Glomerular visceral epithelial cell (primary cell): ENCODE data around the gene EIF2S2.
"Not testable (repeated sequence)": the region's sequence is repeated elsewhere in the genome, so short reads cannot be mapped to it uniquely, and the experiment has no call there.

Source experiments
- DNase-seq: peaks from one replicate; pipeline ENCODE4 v3.0.0-alpha.2; 2016; ENCODE audit errors: extremely low spot score

Gene EIF2S2, protein sequence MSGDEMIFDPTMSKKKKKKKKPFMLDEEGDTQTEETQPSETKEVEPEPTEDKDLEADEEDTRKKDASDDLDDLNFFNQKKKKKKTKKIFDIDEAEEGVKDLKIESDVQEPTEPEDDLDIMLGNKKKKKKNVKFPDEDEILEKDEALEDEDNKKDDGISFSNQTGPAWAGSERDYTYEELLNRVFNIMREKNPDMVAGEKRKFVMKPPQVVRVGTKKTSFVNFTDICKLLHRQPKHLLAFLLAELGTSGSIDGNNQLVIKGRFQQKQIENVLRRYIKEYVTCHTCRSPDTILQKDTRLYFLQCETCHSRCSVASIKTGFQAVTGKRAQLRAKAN

DNA sequence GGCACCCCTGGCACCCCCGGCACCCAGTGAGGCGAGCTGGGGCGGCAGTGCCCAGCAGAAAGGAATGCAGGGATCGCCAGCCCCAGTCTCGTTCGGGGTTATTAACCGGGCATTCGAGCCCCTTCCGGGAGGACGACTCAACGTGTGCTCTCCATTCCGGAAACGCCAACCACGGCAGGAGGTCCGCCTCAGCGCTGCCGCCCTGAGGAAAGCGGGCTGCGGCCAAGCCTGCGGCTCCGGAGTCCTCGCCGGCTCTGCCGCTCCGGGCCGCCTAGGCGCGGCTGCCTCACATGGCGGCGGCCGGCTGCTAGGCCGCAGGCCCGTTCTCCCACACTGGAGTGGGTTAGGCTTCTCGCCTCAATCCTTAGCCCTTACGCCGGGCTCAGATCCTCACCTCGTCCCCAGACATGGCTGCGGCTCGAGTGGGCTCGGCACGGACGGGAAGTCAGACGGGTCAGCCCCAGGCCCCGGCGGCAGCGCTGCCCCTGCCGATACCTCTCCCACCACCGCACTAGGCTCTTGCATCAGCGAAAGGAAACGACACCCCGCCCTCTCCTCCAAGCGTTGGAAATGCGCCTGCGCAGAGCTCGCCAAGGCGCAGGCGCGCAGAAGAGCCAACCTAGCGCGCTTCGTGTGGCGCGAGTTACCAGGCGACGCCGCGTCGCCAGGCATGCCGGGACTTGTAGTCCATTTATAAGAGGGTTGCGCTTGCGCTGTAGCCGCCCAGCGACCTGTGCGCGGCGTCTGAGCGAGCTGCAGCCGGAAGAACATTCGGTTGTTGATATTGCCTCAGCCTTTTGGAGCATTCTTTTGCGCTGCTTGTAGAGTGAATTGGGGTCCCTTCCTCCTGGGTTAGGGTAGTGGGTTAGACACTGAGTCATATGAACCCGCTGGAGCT is at the start of gene EIF2S2:
Gene EIF2S2 (minus strand): TSS at position 542 of the 898 bp plus-strand sequence. CDS start 133 bp downstream, at position 409.
- DNase-seq: peak; percentile 100

DNA sequence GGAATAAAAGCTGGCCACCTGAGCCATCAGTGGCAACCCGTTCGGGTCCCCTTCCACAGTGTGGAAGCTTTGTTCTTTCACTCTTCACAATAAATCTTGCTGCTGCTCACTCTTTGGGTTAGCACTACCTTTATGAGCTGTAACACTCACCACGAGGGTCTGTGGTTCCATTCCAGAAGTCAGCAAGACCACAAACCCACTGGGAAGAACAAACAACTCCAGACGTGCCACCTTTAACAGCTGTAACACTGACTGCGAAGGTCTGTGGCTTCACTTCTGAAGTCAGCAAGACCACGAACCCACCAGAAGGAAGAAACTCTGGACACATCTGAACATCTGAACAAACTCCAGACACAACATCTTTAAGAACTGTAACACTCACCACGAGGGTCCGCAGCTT is 45.7 kb upstream of the EIF2S2 start:
- DNase-seq: not testable (repeated sequence)

DNA sequence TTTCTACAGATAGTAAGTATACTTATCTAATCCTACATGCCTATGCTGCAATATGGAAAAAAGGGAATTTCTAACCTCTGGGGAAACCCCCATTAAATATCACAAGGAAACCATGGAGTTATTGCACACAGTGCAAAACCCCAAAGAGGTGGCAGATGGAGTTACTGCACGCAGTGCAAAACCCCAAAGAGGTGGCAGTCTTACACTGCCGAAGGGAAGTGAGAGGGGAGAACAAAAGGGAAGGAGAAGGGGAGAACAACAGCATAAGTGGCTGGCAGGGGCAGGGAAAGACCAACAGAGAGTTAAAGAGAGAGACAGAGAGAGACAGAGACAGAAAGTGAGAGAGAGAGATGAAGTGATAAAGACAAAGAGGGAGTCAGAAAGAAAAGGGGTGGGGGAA is 43.8 kb upstream of the EIF2S2 start:
- no peak for DNase-seq

DNA sequence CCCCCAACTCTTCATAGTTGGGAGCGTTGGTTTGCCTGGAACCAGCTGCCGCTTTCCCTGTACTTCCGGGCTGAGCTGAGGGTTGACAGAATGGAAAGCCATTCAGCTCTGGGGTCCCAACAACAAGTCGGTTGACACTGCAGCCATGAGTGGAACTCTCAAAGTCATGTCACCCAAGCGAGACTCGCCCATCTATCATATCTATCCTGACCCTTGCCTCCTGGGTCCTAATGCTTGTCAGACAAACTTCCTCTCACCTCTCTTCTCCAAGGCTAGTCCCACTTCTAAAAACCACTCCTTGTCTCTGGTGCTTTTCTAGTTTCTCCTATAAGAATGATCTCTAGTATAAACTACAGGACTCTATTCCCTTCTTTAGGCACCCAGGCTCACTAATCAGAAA is 41.1 kb upstream of the EIF2S2 start:
- DNase-seq: not testable (repeated sequence)

DNA sequence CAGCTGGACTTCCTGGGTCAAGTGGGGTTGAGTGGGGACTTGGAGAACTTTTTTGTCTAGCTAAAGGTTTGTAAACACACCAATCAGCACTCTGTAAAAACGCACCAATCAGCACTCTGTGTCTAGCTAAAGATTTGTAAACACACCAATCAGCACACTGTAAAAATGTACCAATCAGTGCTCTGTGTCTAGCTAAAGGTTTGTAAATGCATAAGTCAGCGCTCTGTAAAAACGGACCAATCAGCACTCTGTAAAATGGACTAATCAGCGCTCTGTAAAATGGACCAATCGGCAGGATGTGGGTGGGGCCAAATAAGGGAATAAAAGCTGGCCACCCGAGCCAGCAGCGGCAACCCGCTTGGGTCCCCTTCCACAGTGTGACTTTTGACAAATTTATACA is 40.0 kb upstream of the EIF2S2 start:
- not testable (repeated sequence) for DNase-seq

DNA sequence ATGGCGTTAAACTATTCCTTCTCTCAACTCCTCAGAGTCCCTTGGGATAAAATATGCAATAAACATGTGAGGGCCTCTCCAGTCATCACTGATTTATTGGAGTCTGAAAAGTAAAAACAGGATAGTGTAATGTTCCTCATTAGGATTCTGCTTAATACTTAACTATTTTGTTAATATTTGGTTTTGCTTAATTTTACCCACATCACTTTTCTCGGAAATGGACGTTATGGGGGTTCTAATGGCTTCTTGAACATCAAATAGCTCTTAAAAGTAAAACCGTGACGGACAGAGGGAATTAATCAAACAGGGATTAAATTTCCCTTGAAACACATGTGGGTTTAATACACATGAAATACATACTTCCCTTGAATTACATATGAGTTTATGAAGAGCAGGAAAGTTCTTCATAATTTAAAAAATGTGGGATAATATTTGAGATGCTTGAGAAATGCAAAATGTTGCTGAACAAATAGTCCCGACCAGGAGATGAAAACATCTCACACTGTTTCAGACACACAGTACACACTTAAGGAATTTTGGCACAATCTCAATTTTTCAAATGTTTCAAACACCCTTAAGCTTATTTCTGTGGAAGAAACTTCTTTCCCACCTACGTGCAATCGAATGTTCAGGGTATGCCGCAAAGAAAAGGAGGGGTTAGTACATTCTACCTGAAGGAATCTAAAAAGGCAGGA is 38.4 kb upstream of the EIF2S2 start:
- no peak for DNase-seq

DNA sequence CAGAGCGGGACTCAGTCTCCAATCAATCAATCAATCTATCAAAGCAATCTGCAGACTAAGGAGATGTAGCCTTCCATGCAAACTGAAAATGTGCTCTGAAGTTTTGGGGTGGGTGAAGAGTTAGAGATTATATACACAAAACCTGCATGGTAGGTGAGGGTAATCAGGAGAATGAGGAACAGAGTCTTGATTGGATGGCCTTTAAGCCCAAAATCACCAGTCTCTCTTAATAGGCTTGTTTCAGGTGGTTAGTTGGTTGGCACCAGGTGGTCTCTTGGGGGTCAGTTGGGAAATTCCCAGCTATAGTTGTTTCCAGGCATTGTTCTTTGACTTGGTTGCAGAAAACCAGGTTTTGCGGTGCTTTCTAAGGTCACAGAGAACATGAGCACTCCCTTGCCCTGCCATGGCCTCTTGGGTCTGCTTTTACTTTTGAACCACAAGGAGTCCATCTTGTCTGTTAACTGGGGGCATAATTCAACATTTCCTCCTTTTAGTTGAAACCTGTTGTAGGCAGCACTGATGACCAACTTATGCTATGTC is 33.3 kb upstream of the EIF2S2 start:
- no peak for DNase-seq

DNA sequence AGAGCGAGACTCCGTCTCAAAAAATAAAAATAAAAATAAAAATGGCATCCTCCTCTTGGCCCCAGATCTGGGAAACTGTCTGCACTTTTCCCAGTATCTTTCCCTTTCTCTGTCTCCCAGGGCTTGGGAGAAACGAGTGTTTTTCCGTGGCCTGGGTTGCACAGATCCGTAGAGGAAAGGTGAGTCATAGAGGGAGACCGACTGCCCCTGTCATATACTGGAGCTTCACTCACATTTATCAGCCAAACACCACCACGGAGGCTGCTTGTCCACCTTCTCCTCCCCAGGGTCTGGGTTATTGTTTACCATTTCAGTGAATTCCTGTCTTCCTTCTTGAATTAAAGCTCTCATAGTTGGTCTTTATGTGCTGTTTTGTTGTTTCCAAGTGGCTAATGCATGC is 31.9 kb upstream of the EIF2S2 start:
- peak; percentile 41 for DNase-seq

DNA sequence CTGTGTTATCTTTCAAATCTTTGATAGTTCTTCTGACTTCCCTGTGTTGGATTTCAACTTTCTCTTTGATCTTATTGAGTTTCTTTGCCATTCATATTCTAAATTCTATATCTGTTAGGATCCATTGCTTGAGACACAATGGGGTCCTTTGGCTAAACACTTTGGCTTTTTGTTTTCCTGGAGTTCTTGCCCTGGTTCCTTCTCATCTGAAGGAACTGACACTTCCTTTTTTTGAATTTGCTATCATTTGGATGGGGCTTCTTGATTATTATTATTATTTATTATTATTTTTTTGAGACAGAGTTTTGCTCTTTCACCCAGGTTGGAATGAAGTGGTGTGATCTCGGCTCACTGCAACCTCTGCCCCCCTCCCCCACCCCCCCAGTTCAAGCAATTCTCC is 30.1 kb upstream of the EIF2S2 start:
- DNase-seq: no peak

DNA sequence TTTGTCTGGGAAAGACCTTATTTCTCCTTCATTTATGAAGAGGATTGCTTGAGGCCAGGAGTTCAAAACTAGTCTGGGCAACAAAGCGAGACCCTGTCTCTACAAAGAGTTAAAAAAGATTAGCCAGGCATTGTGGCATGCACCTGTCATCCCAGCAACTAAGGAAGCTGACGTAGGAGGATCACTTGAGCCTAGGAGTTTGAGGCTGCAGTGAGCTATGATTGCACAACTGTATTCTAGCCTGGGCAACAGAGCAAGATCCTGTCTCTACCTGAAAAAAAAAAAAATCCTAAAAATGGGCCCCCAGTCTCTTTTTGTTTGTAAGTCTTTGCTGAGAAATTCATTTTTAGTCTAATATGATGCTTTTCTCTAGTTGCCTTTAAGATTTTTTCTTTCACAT is 29.2 kb upstream of the EIF2S2 start:
- no peak for DNase-seq

DNA sequence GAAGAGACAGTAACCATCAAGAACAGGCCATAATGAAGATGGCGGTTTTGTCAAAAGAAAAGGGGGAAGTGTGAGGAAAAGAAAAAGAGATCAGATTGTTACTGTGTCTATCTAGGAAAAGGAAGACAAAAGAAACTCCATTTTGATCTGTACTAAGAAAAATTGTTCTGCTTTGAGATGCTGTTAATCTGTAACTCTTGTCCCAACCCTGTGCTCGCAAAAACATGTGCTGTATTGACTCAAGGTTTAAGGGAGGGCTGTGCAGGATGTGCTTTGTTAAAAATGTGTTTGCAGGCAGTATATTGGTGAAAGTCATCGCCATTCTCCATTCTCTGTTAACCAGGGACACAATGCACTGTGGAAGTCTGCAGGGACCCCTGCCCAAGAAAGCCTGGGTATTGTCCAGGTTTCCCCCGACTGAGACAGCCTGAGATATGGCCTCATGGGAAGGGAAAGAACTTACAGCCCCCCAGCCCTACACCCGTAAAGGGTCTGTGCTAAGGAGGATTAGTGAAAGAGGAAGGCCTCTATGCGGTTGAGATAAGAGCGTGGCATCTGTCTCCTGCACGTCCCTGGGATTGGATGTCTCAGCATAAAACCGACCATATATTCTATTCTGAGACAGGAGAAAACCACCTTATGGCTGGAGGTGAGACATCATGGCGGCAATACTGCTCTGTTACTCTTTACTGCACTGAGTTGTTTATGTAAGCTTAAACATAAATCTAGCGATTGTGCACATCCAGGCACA is 23.7 kb upstream of the EIF2S2 start:
- not testable (repeated sequence) for DNase-seq

DNA sequence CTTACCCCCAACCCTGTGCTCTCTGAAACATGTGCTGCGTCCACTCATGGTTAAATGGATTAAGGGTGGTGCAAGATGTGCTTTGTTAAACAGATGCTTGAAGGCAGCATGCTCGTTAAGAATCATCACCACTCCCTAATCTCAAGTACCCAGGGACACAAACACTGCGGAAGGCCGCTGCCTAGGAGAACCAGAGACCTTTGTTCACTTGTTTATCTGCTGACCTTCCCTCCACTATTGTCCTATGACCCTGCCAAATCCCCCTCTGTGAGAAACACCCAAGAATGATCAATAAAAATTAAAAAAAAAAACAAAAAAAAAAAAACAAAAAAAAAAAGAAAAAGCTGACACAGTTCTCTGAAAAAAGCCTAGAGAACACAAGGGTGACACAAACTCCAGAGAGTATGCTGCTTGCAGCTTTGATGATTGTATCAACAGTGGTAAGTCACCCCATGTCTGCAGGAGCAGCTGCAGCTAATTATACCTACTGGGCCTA is 21.4 kb upstream of the EIF2S2 start:
- not testable (repeated sequence) for DNase-seq

DNA sequence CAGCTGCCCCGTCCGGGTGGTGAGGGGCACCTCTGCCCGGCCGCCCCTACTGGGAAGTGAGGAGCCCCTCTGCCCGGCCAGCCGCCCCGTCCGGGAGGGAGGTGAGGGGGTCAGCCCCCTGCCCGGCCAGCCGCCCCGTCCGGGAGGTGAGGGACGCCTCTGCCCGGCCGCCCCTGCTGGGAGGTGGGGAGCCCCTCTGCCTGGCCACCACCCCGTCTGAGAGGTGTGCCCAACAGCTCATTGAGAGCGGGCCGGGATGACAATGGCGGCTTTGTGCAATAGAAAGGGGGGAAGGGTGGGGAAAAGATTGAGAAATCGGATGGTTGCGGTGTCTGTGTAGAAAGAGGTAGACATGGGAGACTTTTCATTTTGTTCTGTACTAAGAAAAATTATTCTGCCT is 20.9 kb upstream of the EIF2S2 start:
- DNase-seq: not testable (repeated sequence)

DNA sequence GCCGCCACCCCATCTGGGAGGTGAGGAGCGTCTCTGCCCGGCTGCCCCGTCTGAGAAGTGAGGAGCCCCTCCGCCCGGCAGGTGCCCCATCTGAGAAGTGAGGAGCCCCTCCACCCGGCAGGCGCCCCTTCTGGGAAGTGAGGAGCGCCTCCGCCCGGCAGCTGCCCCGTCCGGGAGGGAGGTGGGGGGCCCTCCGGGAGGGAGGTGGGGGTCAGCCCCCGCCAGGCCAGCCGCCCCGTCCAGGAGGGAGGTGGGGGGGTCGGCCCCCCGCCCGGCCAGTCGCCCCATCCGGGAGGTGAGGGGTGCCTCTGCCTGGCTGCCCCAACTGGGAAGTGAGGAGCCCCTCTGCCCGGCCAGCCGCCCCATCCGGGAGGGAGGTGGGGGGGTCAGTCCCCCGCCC is 20.4 kb upstream of the EIF2S2 start:
- not testable (repeated sequence) for DNase-seq

DNA sequence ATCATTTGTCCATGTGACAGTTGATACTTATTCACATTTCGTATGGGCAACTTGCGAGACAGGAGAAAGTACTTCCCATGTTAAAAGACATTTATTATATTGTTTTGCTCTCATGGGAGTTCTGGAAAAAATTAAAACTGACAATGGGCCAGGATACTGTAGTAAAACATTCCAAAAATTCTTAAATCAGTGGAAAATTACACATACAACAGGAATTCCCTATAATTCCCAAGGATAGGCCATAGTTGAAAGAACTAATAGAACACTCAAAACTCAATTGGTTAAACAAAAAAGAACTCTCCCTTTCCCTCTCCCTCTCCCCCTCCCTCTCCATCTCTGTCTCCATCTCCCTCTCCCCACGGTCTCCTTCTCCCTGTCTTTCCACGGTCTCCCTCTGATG is 19.4 kb upstream of the EIF2S2 start:
- DNase-seq: no peak

DNA sequence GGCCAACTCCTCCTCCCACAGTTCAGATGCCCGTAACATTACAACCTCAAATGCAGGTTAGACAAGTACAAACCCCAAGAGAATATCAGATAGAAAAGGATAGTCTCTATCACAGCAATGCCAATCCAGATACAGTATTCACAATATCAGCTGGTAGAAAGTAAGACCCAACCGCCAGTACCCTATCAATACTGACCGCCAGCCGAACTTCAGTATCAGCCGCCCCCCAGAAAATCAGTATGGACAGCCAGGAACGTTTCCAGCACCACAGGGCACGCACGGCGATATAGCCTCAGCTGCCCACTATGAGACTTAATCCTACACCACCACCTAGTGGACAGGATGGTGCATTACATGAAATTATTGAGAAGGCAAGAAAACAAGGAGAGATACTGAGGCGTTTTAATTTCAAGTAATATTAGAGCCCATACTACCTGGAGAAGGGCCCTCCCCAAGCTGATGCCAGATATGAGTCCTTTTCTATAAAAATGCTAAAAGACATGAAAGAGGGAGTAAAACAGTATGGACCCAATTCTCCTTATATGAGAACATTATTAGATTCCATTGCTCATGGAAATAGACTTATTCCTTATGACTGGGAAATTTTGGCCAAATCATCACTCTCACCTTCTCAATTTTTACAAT is 17.6 kb upstream of the EIF2S2 start:
- peak; percentile 82 for DNase-seq

DNA sequence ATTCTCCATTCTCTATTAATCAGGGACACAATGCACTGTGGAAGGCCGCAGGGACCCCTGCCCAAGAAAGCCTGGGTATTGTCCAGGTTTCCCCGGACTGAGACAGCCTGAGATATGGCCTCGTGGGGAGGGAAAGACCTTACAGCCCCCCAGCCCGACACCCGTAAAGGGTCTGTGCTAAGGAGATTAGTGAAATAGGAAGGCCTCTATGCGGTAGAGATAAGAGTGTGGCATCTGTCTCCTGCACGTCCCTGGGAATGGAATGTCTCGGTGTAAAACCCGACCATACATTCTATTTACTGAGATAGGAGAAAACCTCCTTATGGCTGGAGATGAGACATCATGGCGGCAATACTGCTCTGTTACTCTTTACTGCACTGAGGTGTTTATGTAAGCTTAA is 15.7 kb upstream of the EIF2S2 start:
- no peak for DNase-seq

DNA sequence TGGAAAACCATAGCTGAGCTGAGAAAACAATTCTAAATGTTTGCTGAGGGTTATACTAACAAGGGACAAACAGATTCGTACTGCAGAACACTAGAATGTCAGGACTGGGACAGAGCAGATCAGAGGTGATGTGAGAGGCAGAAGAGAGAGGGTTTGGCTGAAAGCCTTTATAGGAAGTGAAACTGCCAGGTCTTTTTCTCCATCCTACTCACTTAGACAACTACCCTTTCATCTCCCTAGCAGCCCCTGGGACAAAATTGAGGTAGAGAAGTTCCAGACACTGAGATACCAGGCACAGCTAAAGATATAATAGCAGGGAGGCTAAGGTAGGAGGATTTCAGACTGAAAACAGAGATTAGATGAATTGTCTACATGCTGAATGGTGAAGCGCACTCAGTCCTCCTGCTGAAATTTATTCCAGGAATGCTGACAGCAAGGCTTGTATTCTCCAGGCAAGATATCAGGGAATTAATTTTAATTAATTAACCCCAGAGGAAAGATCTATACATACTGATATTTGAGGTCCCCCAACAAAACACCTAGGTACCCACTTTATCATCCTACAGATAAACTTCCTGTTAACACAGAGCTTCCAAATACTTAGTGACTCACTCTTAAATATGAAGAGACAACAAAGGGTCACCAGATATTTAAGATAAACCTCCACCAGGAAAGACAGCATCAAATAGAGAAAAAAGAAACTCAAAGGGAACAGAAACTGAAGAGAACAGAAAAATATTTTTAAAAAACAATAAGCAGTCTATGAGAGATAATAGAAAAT is 12.6 kb upstream of the EIF2S2 start:
- no peak for DNase-seq

DNA sequence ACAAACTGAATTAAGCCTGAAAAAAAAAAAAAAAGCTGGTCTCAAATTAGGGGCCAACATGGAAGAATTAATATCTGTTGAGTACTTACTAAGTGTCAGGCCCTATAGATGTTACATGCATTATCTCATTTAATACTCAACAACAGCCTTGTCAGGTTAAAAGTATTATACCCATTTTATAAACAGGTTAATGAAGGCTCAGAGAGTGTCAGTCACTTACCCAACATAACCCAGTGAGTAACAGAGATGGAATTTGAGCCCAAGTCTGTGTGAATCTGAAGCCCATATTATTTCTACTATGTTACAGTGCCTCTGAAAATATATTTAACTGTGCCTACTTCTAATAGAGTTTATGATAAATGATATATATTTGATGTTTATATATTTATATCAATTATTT is 11.3 kb upstream of the EIF2S2 start:
- no peak for DNase-seq
